CD1c-positive myeloid dendritic cell (primary cell): ENCODE data around the gene FILIP1L.

Source experiments
- DNase-seq: peaks from one replicate; pipeline ENCODE4 v3.0.0-alpha.2; 2016; ENCODE audit errors: extremely low spot score

FILIP1L gene

GRCh38 chr3:99867594-99868310 lies 246.5 kb downstream of the FILIP1L start:
- no peak for DNase-seq

DNA sequence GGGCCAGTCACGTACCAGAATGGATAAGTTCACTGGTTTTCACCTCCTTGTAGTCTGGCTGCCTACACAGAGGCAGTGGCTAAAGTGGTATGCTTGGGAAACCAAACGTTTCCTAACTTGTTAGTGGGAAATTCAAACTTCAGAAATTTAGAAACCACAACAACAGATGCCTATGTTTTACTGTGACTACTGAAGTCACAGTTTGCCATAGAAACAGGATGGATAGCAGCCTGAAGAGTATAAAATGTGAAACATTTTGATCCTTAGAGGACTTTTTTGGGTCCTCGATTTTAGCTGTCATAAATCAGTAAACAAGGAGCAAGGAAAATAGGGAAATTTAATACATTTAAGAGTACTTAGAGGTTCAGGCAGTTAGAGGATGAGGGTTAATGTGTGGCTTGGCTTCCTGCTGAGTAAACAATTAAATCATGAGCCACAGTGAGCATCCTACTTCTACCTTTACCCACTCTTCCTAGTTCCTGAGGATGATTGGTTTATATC lies 248.0 kb downstream of the FILIP1L start:
- no peak for DNase-seq

DNA sequence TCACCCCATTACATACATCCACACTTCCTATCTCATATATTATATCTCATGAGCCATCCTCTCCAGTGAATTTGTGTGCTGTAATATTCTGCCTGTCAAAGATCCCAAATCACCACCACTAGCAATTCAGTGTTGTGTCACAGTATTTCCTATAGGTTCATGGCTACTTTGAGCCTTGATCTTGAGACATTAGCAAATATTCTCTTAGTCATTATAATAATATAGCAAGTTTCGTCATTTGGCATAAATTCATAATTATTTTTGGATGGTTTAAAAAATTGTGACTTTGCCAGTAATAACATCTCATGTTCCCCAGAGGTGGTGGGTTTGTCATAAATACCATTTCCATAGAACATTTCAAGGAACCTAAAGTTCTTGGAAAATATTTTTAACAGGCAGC lies 249.0 kb downstream of the FILIP1L start:
- DNase-seq = no peak

- no peak for DNase-seq
Observed at GRCh38 chr3:99864289-99864688, 250.0 kb downstream of the FILIP1L start.

- DNase-seq = no peak
Observed at GRCh38 chr3:99863588-99863987, 250.7 kb downstream of the FILIP1L start.

DNA sequence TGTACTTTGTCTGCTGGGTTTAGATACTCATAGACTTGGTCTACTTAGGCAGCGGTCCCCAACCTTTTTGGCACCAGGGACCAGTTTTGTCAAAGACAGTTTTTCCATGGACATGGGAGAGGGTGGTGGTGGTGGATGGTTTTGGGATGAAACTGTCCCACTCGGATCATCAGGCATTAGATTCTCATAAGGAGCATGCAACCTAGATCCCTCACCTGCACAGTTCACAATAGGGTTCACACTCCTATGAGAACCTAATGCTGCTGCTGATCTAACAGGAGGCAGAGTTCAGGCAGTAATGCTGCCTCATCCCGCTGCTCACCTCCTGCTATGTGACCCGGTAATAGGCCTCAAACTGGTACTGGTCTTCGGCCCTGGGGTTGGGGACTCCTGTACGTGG lies 251.3 kb downstream of the FILIP1L start:
- DNase-seq = no peak

- DNase-seq = no peak
Observed at GRCh38 chr3:99862208-99862607, 252.1 kb downstream of the FILIP1L start.

DNA sequence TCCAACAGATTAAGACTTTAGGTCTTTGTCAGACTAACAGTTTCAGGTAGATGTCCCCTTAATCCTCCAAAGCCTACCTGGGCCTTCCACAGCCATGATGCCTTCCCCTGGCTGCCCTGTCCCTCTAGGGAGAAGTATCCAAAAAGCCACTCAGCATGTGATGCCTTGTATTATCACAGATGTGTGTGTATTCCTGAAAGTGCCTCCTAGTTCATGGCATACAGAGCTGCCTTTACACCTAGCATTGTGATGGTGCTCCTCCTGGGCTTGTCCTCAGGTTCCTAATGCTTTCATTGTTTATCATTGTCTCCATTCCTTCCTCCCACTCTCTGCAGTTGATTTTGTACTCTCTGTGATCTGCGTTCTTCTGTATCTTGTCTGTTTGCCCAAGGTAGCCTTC lies 253.1 kb downstream of the FILIP1L start:
- no peak for DNase-seq

DNA sequence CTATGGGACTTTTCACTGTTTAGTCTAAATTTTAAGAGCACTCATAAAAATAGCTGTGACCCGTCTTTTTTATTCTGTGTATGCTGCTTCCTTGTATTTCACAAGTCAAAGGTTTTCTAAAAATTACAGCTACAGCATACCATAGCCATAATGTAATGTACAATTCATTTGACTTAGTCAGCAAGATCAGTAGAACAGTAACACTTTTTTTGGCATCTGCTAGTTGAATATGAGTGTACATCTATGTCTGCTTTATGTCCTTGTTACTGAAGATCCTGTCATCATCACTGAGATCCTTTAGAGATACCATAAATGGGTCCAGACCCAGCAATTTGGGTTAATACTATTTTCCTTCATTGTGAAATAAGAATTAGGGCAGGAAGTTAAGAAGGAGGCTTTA lies 254.5 kb downstream of the FILIP1L start:
- DNase-seq = no peak

DNA sequence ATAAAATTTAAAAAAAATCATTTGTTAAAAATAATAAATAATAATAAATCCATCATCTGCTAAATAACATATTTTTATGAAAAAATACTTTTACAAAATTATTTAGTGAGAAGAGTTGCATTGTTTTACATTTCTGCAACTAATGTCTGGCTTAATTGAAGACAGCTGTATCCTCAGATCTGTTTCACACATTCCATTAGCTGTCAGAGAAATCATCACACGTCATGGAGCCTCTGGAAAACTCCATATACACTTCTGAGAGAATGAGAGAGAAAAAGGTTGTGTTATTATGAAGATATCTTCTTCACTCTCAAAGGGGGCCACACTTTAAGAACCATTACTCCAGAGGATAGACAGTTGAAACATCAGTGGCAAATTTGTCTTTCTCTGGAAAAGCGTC lies 255.8 kb downstream of the FILIP1L start:
- DNase-seq = no peak

- no peak for DNase-seq
Observed at GRCh38 chr3:99857278-99857677, 257.0 kb downstream of the FILIP1L start.

DNA sequence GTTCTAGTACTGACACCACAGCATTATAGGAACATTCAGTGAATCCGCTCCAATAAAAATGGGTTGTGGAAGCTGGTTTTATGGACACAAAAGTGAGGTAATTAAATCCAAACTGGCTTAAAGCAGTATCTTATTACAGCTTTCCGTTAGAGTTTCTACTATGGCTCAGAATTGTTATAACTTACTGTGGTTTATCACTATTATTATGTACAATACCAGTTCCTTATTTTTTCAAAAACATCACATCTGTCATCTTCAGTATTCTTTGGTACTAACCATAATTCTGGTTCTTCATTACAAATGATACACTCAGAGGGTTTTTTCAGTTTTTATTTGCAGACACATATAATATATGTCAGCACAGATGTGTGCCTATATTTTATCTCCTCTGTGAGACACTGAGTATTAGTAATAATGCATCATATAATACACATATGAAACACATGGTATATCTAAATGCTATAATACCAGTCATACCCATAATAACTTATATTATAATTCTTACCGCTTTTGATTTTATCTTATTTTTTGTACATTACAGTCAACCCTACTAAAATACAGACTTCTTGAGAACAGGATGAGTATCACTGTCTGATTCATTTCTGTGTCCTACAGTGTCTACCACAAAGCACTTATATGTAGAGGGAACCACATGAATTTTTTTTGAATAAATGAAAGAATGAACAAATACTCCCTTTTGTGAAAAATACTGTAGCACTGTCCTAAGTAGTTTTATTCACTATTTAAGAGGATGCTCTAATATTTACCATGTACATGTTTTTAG lies 257.7 kb downstream of the FILIP1L start:
- DNase-seq = no peak

DNA sequence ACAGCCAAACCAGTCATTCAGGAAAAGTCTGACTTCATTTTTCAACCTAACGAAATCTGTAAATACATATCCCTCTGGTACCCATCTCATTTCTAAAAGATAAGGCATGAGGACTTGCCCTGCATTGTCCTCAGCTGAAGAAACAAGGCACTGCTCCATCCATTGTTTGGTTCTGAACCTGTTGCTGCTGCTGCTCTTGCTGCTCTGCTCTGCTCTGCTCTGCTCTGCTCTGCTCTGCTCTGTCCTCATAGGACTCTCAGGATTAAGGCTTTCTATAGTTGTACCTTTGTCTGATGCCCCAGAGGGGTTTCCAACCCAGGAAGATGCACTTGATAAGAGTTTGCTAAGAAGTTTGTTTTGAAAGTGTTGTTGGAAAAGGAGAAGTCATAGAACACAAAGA lies 258.4 kb downstream of the FILIP1L start:
- DNase-seq = no peak

- no peak for DNase-seq
Observed at GRCh38 chr3:99854756-99855298, 259.5 kb downstream of the FILIP1L start.

GRCh38 chr3:99852851-99853250 lies 261.4 kb downstream of the FILIP1L start:
- DNase-seq = no peak

DNA sequence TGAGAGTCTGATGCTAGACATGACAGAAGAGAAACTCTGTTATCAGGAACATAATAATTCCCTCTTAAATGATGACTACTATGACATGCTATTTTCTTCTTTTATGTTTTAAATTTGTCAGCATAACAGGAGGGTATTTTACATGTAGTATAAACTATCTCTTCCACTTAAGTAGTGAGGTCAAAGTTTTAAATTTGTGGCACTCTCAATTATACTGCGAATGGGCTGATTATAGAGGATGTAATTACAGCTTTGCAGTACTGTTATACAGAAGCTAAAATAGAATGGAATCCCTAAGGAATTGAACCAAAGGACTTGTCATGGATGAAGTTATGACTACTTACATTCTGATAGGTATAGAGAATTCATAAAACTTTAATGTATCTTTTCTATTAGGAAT lies 262.3 kb downstream of the FILIP1L start:
- no peak for DNase-seq

- no peak for DNase-seq
Observed at GRCh38 chr3:99850608-99851007, 263.7 kb downstream of the FILIP1L start.

- no peak for DNase-seq
Observed at GRCh38 chr3:99848433-99848832, 265.9 kb downstream of the FILIP1L start.

DNA sequence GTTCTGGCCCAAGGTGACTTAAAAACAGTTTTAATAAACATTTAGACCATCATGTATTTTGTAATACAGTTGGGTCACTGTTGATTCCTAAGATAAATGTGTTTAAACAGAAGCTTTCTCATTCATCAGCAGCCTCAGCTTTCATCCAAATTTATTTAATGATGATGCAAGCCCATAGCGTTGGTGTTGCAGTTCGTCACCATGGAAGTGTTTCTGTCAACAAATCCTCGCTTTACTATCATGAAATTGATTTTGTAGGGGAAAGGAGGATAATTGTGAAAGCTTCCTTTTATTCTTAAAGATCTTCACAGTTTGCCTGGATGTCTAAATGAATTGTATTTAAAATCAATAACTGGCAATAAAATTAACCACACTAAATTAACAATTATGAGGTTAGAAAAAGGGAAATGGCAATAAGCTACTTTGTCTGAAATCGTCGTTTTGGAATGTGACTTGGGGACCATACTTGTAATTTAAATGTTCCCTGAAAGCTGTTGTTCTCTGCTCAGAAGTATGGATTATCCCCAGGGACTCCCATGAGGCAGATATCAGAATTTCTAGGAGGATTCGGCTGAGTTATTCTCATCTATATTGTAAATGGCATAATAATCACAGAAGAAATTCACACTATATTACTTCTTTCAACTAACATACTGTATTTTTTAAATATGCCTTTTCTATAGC lies 267.7 kb downstream of the FILIP1L start:
- DNase-seq = peak; percentile 73

DNA sequence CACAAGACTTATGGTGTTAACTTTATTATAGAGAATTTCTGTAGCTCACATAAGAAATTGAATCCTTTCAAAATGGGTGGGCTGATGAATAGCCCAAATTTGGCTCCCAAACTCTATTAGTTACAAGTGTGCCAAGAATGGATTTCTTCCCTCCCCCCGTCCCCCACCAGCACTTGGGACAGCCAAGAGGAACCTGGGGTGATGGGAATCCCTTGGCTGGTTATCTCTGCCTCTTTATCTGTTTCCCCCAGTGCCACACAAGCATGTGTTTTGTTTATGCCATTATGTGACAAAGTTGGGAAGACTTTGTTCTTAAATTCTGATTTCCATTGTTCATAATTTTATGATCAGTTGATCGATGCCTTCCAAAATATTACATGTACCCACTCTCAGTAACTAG lies 268.3 kb downstream of the FILIP1L start:
- no peak for DNase-seq

DNA sequence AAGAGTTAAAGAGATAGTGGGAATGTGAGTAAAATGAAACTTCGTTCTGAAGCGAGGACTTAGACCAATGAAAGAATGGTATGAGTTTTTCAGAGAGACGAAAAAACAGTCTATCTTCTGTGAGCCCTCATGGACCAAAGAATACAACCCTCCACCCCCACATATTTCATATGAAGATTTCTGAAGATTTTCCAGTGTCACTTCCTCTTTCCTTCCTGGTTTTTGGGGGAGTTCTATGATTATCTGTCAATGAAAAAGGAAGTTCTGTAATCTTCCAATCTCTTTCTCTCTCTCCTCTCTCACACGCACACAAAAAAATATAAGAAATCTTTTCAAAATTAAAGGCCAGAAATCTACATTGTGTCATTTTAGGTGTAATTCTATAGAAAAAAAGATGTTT lies 269.0 kb downstream of the FILIP1L start:
- peak; percentile 83 for DNase-seq

- DNase-seq = no peak
Observed at GRCh38 chr3:99843590-99844258, 270.6 kb downstream of the FILIP1L start.
